ENCODE measurements around the gene NOP53. TPM values are rescaled to one million over a fixed set of nuclear protein-coding genes. Genes with fewer than 3 reads are reported as not detected.

NOP53 gene
- total and polyA plus RNA-seq, 2 of the 13 experiments (the other 11 are each of a cell fraction or from before 2014, with no cell fraction given), result 53.9 to 141 TPM

DNA sequence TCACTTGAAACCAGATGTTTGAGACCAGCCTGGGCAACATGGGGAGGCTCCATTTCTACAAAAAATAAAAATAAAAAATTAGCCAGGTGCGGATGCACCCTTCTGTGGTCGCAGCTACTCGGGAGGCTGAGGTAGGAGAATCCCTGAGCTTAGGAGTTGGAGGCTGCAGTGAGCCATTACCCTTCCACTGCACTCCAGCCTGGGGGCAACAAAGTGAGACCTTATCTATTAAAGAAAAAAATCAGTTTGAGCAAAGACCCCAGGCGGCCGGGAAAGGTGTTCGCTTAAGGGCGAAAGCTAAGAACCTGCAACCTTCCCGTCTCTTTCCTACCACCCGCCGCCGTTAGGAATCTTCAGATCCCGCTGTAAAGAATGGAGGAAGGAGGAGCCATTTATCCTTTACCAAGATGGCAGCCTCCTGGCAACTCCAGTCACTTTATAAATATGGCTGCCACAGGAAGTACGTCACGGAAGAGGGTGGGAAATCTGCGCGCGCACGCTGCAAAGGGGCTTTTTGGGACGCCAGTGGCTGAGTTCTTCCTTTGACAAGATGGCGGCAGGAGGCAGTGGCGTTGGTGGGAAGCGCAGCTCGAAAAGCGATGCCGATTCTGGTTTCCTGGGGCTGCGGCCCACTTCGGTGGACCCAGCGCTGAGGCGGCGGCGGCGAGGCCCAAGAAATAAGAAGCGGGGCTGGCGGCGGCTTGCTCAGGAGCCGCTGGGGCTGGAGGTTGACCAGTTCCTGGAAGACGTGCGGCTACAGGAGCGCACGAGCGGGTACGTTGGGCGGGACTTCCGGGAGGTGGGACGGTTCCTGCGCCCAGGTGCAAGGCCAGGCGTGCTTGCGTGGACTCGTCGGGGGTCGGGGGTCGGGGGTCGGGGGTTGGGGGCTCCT, at the start of gene NOP53 (continued):
- TF ChIP-seq, protein P1, sequence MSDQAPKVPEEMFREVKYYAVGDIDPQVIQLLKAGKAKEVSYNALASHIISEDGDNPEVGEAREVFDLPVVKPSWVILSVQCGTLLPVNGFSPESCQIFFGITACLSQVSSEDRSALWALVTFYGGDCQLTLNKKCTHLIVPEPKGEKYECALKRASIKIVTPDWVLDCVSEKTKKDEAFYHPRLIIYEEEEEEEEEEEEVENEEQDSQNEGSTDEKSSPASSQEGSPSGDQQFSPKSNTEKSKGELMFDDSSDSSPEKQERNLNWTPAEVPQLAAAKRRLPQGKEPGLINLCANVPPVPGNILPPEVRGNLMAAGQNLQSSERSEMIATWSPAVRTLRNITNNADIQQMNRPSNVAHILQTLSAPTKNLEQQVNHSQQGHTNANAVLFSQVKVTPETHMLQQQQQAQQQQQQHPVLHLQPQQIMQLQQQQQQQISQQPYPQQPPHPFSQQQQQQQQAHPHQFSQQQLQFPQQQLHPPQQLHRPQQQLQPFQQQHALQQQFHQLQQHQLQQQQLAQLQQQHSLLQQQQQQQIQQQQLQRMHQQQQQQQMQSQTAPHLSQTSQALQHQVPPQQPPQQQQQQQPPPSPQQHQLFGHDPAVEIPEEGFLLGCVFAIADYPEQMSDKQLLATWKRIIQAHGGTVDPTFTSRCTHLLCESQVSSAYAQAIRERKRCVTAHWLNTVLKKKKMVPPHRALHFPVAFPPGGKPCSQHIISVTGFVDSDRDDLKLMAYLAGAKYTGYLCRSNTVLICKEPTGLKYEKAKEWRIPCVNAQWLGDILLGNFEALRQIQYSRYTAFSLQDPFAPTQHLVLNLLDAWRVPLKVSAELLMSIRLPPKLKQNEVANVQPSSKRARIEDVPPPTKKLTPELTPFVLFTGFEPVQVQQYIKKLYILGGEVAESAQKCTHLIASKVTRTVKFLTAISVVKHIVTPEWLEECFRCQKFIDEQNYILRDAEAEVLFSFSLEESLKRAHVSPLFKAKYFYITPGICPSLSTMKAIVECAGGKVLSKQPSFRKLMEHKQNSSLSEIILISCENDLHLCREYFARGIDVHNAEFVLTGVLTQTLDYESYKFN (CRISPR knock-in tag; conservative IDR thresholded peaks at IDR 0.05), result peak; percentile 31; the same call in 1 of the 2 replicates
- TF ChIP-seq IKZF4 (CRISPR knock-in tag; IDR thresholded peaks at IDR 0.05; ENCODE audit: borderline replicate concordance, low read depth, not compliant biosample characterization) (no peak), ZNF337 (CRISPR knock-in tag; IDR thresholded peaks at IDR 0.05; ENCODE audit: borderline replicate concordance, low read depth) (no peak), ISL2 (CRISPR knock-in tag; IDR thresholded peaks at IDR 0.05) (0 out of 2 replicates have a peak, but pooled peaks have one; percentile 56), ZFP36L1 (CRISPR knock-in tag; IDR thresholded peaks at IDR 0.05) (no peak), ZKSCAN5 (CRISPR knock-in tag; IDR thresholded peaks at IDR 0.05) (no peak), REPIN1 (CRISPR knock-in tag; IDR thresholded peaks at IDR 0.05; ENCODE audit: borderline replicate concordance, low read depth) (peak; percentile 75; the same call in 1 of the 2 replicates), TAF1 (CRISPR knock-in tag; IDR thresholded peaks at IDR 0.05) (peak; percentile 93), ZNF747 (CRISPR knock-in tag; IDR thresholded peaks at IDR 0.05; ENCODE audit: borderline replicate concordance) (0 out of 2 replicates have a peak, but pooled peaks have one; percentile 40), TEAD2 (CRISPR knock-in tag; IDR thresholded peaks at IDR 0.05) (no peak), MAFK (conservative IDR thresholded peaks at IDR 0.05 in 1 of 2, IDR thresholded peaks at IDR 0.05 in 1 of 2; ENCODE audit: low read length in 2 of 2) (no peak), ZFP36L2 (CRISPR knock-in tag; IDR thresholded peaks at IDR 0.05) (no peak), ZBTB7B (CRISPR knock-in tag; IDR thresholded peaks at IDR 0.05) (0 out of 2 replicates have a peak, but pooled peaks have one; percentile 58), MTA1 (CRISPR knock-in tag; IDR thresholded peaks at IDR 0.05; ENCODE audit: borderline replicate concordance) (no peak), ZNF615 (CRISPR knock-in tag; IDR thresholded peaks at IDR 0.05; ENCODE audit: borderline replicate concordance) (no peak), ZNF772 (CRISPR knock-in tag; IDR thresholded peaks at IDR 0.05) (peak; percentile 62; the same call in 1 of the 2 replicates), KLF12 (CRISPR knock-in tag; IDR thresholded peaks at IDR 0.05; ENCODE audit: borderline replicate concordance) (no peak), SAP130 (CRISPR knock-in tag; IDR thresholded peaks at IDR 0.05; ENCODE audit: low read depth) (peak; percentile 84)
- TF ChIP-seq, protein P2, sequence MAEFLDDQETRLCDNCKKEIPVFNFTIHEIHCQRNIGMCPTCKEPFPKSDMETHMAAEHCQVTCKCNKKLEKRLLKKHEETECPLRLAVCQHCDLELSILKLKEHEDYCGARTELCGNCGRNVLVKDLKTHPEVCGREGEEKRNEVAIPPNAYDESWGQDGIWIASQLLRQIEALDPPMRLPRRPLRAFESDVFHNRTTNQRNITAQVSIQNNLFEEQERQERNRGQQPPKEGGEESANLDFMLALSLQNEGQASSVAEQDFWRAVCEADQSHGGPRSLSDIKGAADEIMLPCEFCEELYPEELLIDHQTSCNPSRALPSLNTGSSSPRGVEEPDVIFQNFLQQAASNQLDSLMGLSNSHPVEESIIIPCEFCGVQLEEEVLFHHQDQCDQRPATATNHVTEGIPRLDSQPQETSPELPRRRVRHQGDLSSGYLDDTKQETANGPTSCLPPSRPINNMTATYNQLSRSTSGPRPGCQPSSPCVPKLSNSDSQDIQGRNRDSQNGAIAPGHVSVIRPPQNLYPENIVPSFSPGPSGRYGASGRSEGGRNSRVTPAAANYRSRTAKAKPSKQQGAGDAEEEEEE (CRISPR knock-in tag; IDR thresholded peaks at IDR 0.05; ENCODE audit: borderline replicate concordance), result no peak
- TF ChIP-seq, protein P3, sequence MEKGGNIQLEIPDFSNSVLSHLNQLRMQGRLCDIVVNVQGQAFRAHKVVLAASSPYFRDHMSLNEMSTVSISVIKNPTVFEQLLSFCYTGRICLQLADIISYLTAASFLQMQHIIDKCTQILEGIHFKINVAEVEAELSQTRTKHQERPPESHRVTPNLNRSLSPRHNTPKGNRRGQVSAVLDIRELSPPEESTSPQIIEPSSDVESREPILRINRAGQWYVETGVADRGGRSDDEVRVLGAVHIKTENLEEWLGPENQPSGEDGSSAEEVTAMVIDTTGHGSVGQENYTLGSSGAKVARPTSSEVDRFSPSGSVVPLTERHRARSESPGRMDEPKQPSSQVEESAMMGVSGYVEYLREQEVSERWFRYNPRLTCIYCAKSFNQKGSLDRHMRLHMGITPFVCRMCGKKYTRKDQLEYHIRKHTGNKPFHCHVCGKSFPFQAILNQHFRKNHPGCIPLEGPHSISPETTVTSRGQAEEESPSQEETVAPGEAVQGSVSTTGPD (CRISPR knock-in tag; IDR thresholded peaks at IDR 0.05), result no peak
